K562 (cell line): ENCODE results near the gene SLC1A3.

Experiments used
- CBX8 ChIP-seq: fragments of 200-600 bp; sonication (generic); IDR thresholded peaks from 2 replicates; pipeline ENCODE4 v1.6.1; 2012; ENCODE audit warnings: borderline replicate concordance, mixed run types, low read depth, mild to moderate bottlenecking, moderate library complexity, mixed read lengths, low read length, control low read depth, inconsistent platforms; ENCODE audit not compliant: poor library complexity, severe bottlenecking; ENCODE audit errors: extremely low read depth
- MAFG ChIP-seq: fragments of 450-650 bp; conservative IDR thresholded peaks from 2 replicates; pipeline ENCODE4 v1.6.1; 2016; ENCODE audit warnings: missing genetic modification characterization, missing compliant biosample characterization
- TF ChIP-seq, protein P1 (sequence below), 3 experiments: IDR thresholded peaks in 2 of 3; conservative IDR thresholded peaks in 1 of 3; 2 replicates each; pipeline ENCODE4 v1.5.1; 2011 to 2012; ENCODE audit warnings: low read length in 3 of 3, mild to moderate bottlenecking in 3 of 3, control low read depth in 2 of 3, improper control_type of control experiment in 1 of 3, inconsistent platforms in 1 of 3, low read depth in 1 of 3, mixed read lengths in 1 of 3, moderate library complexity in 1 of 3; ENCODE audit not compliant: insufficient read depth in 2 of 3
- TF ChIP-seq, protein P2 (sequence below): fragments of 450-650 bp; formaldehyde crosslinking; IDR thresholded peaks from 2 replicates; pipeline ENCODE4 v1.4.0; 2022; ENCODE audit warnings: mild to moderate bottlenecking, moderate library complexity

DNA sequence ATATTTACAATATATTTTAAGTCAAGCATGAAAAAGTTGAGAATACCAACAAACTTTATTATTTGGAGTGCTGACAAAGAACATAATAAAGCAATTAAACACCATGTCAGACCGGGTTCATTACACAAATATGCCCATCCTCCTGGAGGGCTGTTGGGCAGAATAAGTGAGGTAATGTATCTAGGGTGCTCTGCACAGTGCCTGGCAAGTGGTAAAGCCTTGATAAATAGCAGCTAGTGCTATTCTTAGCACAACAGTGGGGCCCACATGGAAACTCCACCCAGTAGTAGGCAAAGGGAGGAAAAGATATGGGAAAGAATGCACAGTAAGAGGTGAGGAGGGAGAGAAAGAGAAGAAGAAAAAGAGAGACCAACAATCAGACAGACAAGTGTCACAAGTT is 97.7 kb downstream of the SLC1A3 start:
- TF ChIP-seq, protein P1, sequence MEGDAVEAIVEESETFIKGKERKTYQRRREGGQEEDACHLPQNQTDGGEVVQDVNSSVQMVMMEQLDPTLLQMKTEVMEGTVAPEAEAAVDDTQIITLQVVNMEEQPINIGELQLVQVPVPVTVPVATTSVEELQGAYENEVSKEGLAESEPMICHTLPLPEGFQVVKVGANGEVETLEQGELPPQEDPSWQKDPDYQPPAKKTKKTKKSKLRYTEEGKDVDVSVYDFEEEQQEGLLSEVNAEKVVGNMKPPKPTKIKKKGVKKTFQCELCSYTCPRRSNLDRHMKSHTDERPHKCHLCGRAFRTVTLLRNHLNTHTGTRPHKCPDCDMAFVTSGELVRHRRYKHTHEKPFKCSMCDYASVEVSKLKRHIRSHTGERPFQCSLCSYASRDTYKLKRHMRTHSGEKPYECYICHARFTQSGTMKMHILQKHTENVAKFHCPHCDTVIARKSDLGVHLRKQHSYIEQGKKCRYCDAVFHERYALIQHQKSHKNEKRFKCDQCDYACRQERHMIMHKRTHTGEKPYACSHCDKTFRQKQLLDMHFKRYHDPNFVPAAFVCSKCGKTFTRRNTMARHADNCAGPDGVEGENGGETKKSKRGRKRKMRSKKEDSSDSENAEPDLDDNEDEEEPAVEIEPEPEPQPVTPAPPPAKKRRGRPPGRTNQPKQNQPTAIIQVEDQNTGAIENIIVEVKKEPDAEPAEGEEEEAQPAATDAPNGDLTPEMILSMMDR (IDR thresholded peaks at IDR 0.05 in 2 of 3, conservative IDR thresholded peaks at IDR 0.05 in 1 of 3; ENCODE audit: insufficient read depth in 2 of 3, low read depth in 1 of 3, low read length in 3 of 3): no peak
- TF ChIP-seq, protein P2, sequence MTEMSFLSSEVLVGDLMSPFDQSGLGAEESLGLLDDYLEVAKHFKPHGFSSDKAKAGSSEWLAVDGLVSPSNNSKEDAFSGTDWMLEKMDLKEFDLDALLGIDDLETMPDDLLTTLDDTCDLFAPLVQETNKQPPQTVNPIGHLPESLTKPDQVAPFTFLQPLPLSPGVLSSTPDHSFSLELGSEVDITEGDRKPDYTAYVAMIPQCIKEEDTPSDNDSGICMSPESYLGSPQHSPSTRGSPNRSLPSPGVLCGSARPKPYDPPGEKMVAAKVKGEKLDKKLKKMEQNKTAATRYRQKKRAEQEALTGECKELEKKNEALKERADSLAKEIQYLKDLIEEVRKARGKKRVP (CRISPR knock-in tag): no peak
- no peak for TF ChIP-seq MAFG (tag)
- no peak for TF ChIP-seq CBX8
